GM12874 (cell line): ENCODE results near the gene SERPIND1.

ENCODE experiments used
- TF ChIP-seq, protein P1 (sequence below): IDR thresholded peaks from 2 replicates; pipeline ENCODE4 v1.5.1; 2011; ENCODE audit warnings: low read depth, mild to moderate bottlenecking, control low read depth, low read length, moderate library complexity; ENCODE audit not compliant: insufficient read depth

The SERPIND1 gene, protein sequence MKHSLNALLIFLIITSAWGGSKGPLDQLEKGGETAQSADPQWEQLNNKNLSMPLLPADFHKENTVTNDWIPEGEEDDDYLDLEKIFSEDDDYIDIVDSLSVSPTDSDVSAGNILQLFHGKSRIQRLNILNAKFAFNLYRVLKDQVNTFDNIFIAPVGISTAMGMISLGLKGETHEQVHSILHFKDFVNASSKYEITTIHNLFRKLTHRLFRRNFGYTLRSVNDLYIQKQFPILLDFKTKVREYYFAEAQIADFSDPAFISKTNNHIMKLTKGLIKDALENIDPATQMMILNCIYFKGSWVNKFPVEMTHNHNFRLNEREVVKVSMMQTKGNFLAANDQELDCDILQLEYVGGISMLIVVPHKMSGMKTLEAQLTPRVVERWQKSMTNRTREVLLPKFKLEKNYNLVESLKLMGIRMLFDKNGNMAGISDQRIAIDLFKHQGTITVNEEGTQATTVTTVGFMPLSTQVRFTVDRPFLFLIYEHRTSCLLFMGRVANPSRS

DNA sequence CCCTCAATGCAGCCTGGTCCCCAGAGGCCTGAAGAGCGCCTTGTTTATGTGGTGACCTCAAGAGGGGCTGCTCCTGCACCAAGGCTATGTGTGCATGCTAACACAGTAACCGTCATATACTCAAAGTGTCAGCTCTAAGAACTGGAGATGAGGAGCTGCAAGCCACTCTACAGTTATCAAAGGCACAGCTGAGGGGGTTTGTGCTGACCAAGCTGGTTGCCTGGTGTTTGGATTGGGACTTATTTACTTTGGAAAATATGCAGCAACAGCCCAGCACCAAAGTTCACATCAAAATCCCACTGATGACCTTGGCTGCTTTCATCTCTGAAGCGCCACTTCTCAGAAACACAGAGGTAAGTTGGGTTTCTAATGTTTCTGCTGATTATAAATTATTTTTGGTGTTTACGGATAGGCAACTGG is at the start of gene SERPIND1:
Gene SERPIND1, plus strand, starts transcription at position 321 of the 420 bp plus-strand sequence. CDS start 5,200 bp downstream, outside the sequence.
- TF ChIP-seq, protein P1, sequence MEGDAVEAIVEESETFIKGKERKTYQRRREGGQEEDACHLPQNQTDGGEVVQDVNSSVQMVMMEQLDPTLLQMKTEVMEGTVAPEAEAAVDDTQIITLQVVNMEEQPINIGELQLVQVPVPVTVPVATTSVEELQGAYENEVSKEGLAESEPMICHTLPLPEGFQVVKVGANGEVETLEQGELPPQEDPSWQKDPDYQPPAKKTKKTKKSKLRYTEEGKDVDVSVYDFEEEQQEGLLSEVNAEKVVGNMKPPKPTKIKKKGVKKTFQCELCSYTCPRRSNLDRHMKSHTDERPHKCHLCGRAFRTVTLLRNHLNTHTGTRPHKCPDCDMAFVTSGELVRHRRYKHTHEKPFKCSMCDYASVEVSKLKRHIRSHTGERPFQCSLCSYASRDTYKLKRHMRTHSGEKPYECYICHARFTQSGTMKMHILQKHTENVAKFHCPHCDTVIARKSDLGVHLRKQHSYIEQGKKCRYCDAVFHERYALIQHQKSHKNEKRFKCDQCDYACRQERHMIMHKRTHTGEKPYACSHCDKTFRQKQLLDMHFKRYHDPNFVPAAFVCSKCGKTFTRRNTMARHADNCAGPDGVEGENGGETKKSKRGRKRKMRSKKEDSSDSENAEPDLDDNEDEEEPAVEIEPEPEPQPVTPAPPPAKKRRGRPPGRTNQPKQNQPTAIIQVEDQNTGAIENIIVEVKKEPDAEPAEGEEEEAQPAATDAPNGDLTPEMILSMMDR, result no peak

DNA sequence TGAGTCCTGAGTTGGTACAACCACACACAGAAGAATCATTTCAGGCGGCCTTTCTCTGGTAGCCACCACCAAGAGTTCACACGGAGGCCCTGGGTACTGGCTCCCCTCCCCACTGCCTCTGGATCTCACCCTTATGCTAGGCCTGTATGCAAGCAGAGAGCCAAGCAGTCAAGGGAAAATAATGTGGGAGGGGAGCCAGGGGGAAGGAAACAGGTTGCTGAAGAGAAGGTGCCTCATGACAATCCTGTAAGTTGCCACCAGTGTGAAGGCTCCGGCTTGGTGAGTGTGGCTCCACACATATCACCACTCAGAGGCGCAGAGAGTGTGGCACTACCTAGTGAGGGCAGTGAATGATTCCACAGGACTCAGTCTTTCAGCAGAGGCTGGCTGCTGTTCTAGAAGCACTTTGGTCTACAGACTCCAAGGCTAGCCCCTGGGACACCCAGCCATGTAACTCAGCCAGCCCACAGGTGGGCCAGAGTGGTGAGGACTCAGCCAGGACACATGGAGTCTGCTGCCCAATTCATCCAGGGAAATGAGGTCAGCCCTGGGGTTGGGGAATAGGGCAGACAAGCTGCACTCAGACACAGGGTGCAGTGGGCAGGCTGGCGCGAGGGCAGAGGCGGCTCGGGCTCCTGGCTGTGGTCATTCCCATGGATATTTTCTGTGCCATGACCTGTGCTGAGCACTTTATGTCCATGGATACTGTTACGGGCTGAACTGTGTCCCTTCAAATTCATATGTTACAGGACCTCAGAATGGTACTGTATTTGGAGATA is 49.0 kb upstream of the SERPIND1 start:
- TF ChIP-seq, protein P1, result no peak

DNA sequence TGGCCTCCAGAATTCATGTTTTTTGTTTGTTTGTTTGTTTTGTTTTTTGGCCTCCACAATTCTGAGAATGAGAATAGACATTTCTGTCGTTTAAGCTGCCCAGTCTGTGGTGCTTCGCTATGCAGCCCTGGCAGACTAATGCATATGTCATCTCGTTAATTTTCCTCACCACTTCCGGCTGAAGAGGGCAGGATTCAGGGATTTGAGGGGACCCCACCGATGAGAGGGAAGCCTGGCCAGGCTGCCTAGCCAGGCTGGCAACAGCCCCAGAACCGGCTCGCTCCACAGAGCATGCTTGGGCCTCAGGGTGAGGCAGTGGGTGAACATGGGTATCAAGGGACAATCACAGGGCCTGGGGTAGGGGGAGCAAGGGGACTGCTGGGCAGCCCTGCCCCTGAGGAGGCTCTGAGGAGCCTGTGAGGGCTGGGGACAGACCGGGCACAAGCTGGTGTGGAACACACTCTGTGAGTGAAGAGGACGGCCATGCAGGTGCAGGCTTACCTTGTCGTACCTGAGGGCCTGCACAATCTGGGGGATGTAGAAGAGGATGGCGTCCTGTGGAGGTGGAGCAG is 47.8 kb upstream of the SERPIND1 start:
- TF ChIP-seq, protein P1, result no peak

DNA sequence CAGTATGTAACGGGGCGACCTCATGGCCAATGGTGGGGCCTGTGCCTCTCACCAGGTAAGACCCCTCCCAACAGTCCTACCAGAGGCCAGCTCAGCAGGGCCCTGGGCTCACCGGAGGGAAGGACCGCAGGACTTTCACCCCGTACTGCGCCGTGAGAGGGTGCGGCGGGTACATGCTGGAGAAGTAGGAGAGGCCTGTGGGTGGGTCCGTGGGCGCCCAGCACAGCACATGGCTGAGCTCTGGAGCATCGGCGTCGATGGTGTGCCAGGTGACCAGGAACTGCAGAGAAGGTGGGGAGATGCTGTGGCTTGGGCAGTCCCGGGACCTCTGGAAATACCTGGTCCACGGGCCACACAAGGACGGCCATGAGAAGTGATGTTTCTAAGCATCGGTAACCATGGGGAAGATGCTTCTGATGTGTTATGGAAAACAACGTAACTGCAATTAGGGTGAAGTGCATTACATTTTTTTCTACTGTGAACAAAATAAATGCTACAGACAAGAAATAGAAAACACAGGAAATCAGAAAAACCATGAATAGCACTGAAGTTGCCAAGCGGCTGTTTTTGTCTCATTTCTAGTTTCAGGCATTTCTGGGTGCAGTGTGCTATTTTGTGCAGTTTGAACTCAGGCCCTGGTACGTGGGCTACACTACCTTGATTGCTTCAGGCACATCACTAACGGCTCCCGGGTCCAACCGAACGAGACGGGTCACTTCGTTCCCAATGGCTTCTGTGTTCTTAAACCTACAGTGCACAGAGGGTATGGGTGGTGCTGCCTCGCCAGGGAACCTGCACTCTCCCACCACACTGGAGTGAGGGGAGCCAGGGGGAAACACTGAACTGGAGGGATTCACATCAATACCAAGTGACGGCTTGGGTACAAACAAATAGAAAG is 46.5 kb upstream of the SERPIND1 start:
- TF ChIP-seq, protein P1, result no peak

DNA sequence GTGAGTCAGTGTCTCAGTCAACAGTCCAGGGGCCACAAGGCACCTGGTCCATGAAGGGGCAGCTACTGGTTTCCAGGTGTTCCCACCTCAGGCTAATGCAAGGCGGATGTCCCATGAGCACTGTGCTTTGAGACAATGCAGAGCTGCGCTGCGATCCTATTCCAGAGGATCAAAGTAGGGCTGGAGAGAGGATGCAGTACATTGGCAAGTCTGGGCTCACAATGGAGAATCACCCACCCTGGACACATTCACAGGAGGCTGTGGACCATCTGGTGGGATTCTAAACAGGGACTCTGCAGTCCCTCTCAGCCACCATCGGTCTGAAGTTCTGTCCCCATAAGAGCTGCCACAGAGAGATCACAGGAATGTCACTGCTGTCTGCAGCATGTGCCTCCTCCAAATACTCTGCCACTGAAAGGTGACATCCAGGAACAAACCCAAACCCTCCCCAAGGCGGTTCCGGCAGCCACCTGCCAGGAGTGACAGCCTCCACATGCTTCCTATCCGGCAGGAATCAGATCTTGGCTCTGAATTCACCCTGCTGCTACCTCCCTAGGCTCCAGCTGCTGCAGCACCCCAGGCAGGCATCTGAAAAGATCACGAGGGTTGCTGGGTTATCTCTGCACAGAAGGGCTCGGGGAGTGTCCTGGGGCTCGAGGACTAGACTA is 45.3 kb upstream of the SERPIND1 start:
- TF ChIP-seq, protein P1, result no peak

DNA sequence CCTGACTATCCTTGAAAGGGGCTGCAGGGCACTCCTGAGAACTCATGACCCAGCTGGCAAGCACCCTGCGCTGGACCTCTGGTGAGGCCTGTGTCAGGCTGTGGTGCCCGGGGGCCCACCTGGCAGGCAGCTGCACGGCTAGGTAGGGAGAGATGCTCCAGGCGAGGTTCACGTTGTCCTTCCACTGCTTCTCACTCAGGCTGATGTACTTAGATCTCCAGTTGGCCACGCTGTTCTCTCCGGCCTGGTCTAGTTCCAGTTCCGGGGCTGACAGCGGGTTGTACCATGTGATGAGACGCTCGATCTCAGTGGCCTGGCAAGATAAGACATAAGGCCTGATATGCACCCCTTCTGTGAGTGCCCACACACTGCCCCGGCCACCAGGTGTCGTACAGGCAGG is 44.7 kb upstream of the SERPIND1 start:
- TF ChIP-seq, protein P1, result no peak
